Measurements from ENCODE around the gene ADGRG6.

The ADGRG6 gene

GRCh38 chr6:142385352-142385751 is 83.5 kb downstream of the ADGRG6 start:
- H3K36me3 ChIP-seq (replicated peaks; ENCODE audit: insufficient read depth, low read length) = no peaks in the 10 kb centered on the region
- H3K4me1 ChIP-seq (ENCODE audit: low read length) = no peaks in the 10 kb centered on the region
- H3K27me3 ChIP-seq (replicated peaks; ENCODE audit: insufficient read depth, low read length) = no peaks in the 10 kb centered on the region
- TF ChIP-seq EZH2 (optimal IDR thresholded peaks at IDR 0.05; ENCODE audit: low read depth, low read length) = no peak
- TF ChIP-seq CTCF (IDR thresholded peaks at IDR 0.05; ENCODE audit: low read length) = no peak
- no peak for TF ChIP-seq EZH2phosphoT487 (IDR thresholded peaks at IDR 0.05; ENCODE audit: low read length)
- H3K4me3 ChIP-seq (ENCODE audit: low read length) = no peak overlapping the region
- H3K9ac ChIP-seq (ENCODE audit: low read length) = no peak overlapping the region
- H3K9me2 ChIP-seq (replicated peaks; ENCODE audit: insufficient read depth, low read length) = no peaks in the 10 kb centered on the region
- no peaks in the 10 kb centered on the region for H3F3A ChIP-seq (ENCODE audit: insufficient read depth, low read length)
- H3K9me3 ChIP-seq (replicated peaks; ENCODE audit: insufficient read depth, low read length) = no peaks in the 10 kb centered on the region
- no peak overlapping the region for H3K4me2 ChIP-seq (ENCODE audit: low read depth, low read length)
- H4K20me1 ChIP-seq (ENCODE audit: insufficient read depth, low read length) = no peaks in the 10 kb centered on the region
- no peak for DNase-seq
- H3K79me2 ChIP-seq (ENCODE audit: low read length) = no peaks in the 10 kb centered on the region
- no peak overlapping the region for H3K27ac ChIP-seq (ENCODE audit: low read length)
- H2AFZ ChIP-seq (ENCODE audit: low read length) = no peak overlapping the region

- Histone ChIP-seq H3K4me3 (ENCODE audit: low read length) (no peak overlapping the region), H3K79me2 (ENCODE audit: low read length) (no peaks in the 10 kb centered on the region), H3F3A (ENCODE audit: insufficient read depth, low read length) (no peaks in the 10 kb centered on the region), H2AFZ (ENCODE audit: low read length) (no peak overlapping the region), H3K9me2 (replicated peaks; ENCODE audit: insufficient read depth, low read length) (no peaks in the 10 kb centered on the region), H3K9me3 (replicated peaks; ENCODE audit: insufficient read depth, low read length) (no peaks in the 10 kb centered on the region), H3K4me2 (ENCODE audit: low read depth, low read length) (no peak overlapping the region), H3K9ac (ENCODE audit: low read length) (no peak overlapping the region), H3K36me3 (replicated peaks; ENCODE audit: insufficient read depth, low read length) (no peaks in the 10 kb centered on the region), H3K4me1 (ENCODE audit: low read length) (no peaks in the 10 kb centered on the region), H3K27me3 (replicated peaks; ENCODE audit: insufficient read depth, low read length) (no peaks in the 10 kb centered on the region), H3K27ac (ENCODE audit: low read length) (no peak overlapping the region), H4K20me1 (ENCODE audit: insufficient read depth, low read length) (no peaks in the 10 kb centered on the region)
- TF ChIP-seq EZH2 (optimal IDR thresholded peaks at IDR 0.05; ENCODE audit: low read depth, low read length) (no peak), CTCF (IDR thresholded peaks at IDR 0.05; ENCODE audit: low read length) (no peak), EZH2phosphoT487 (IDR thresholded peaks at IDR 0.05; ENCODE audit: low read length) (no peak)
- no peak for DNase-seq
Measured at GRCh38 chr6:142386657-142387056, 84.8 kb downstream of the ADGRG6 start.

- Histone ChIP-seq H3K4me1 (ENCODE audit: low read length) (no peaks in the 10 kb centered on the region), H3K9ac (ENCODE audit: low read length) (no peak overlapping the region), H3K9me3 (replicated peaks; ENCODE audit: insufficient read depth, low read length) (no peaks in the 10 kb centered on the region), H3K4me3 (ENCODE audit: low read length) (no peak overlapping the region), H3K4me2 (ENCODE audit: low read depth, low read length) (no peak overlapping the region), H4K20me1 (ENCODE audit: insufficient read depth, low read length) (no peaks in the 10 kb centered on the region), H3K27ac (ENCODE audit: low read length) (no peak overlapping the region), H3F3A (ENCODE audit: insufficient read depth, low read length) (no peaks in the 10 kb centered on the region), H3K27me3 (replicated peaks; ENCODE audit: insufficient read depth, low read length) (no peaks in the 10 kb centered on the region), H2AFZ (ENCODE audit: low read length) (no peak overlapping the region), H3K9me2 (replicated peaks; ENCODE audit: insufficient read depth, low read length) (no peaks in the 10 kb centered on the region), H3K36me3 (replicated peaks; ENCODE audit: insufficient read depth, low read length) (no peaks in the 10 kb centered on the region), H3K79me2 (ENCODE audit: low read length) (no peaks in the 10 kb centered on the region)
- DNase-seq = no peak
- TF ChIP-seq CTCF (IDR thresholded peaks at IDR 0.05; ENCODE audit: low read length) (peak; percentile 36), EZH2phosphoT487 (IDR thresholded peaks at IDR 0.05; ENCODE audit: low read length) (no peak)
Measured at GRCh38 chr6:142387997-142388815, 86.4 kb downstream of the ADGRG6 start.

Data from MM.1S (cell line).